HFFc6 (cell line): ENCODE results near the gene SCN1B. TPM values are rescaled to one million over a fixed set of nuclear protein-coding genes. Genes with fewer than 3 reads are reported as not detected.

Experiments
- DNase-seq: peaks from one replicate; pipeline ENCODE4 v3.0.0-alpha.2; 2018
- H3K27ac Mint-ChIP-seq: 2 replicates; pipeline ENCODE4 v1.8.0; 2020; ENCODE audit warnings: mild to moderate bottlenecking, mixed read lengths
- H3K27me3 Mint-ChIP-seq: 2 replicates; pipeline ENCODE4 v1.8.0; 2021; ENCODE audit warnings: mild to moderate bottlenecking, moderate library complexity, mixed read lengths; ENCODE audit not compliant: insufficient read depth
- H3K36me3 Mint-ChIP-seq: 2 replicates; pipeline ENCODE4 v1.8.0; 2021; ENCODE audit warnings: low read depth, mixed read lengths
- H3K4me1 Mint-ChIP-seq: 2 replicates; pipeline ENCODE4 v1.8.0; 2020; ENCODE audit warnings: low read depth, mixed read lengths
- H3K4me3 Mint-ChIP-seq: 2 replicates; pipeline ENCODE4 v1.8.0; 2020; ENCODE audit warnings: mild to moderate bottlenecking, moderate library complexity, mixed read lengths
- H3K9me3 Mint-ChIP-seq: 2 replicates; pipeline ENCODE4 v1.8.0; 2020; ENCODE audit warnings: mild to moderate bottlenecking, mixed read lengths
- total RNA-seq, 6 experiments: library from RNA; stranded (reverse); fragmentation: NEBNext Ultra II Directional; extraction: Animal tissue kit (Norgen Biotek cat#: 25700); gene quantifications; 2 replicates in 1 of 6; 3 replicates in 5 of 6; pipeline ENCODE4 v1.2.3, GENCODE V29; 2021
- TF ChIP-seq, protein P1 (sequence below): fragments of 200-600 bp; sonication (generic); IDR thresholded peaks from 2 replicates; pipeline ENCODE4 v1.5.0; 2021; ENCODE audit warnings: antibody characterized with exemption, mild to moderate bottlenecking

Gene SCN1B
- total RNA-seq, 6 experiments from 2014 or later = 6.8 to 14.2 (median 12.6) TPM

- Mint-ChIP-seq H3K4me1 (no peaks in the 10 kb centered on the region), H3K27ac (no peak overlapping the region), H3K36me3 (no peaks in the 10 kb centered on the region), H3K9me3 (peaks cover 3% of the 10 kb centered on the region; the same call in 1 of the 2 replicates), H3K27me3 (peaks cover 16% of the 10 kb centered on the region), H3K4me3 (no peak overlapping the region)
- TF ChIP-seq, protein P1, sequence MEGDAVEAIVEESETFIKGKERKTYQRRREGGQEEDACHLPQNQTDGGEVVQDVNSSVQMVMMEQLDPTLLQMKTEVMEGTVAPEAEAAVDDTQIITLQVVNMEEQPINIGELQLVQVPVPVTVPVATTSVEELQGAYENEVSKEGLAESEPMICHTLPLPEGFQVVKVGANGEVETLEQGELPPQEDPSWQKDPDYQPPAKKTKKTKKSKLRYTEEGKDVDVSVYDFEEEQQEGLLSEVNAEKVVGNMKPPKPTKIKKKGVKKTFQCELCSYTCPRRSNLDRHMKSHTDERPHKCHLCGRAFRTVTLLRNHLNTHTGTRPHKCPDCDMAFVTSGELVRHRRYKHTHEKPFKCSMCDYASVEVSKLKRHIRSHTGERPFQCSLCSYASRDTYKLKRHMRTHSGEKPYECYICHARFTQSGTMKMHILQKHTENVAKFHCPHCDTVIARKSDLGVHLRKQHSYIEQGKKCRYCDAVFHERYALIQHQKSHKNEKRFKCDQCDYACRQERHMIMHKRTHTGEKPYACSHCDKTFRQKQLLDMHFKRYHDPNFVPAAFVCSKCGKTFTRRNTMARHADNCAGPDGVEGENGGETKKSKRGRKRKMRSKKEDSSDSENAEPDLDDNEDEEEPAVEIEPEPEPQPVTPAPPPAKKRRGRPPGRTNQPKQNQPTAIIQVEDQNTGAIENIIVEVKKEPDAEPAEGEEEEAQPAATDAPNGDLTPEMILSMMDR = no peak
- DNase-seq = no peak
Measured at GRCh38 chr19:35077411-35078223, 47.3 kb downstream of the SCN1B start.

DNA sequence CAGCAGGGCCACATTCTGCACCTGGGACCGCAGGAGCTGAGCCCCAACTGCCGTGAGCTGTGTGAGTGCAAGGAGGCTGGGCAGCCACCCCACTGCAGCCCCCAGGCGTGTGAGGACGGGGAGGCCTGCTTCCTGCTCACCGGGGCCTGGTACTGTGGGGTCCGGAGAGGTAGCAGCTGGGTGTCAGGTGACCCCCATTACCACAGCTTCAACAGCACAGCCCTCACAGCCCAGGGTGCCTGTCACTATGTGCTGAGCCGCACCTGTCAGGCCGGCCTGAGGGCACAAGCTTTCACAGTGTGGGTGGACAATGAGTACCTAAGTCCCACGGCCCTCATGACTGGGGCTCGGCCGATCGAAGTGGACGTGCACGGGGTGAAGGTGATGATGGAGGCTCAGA is 49.6 kb downstream of the SCN1B start:
- Mint-ChIP-seq H3K27ac (no peak overlapping the region), H3K4me3 (no peak overlapping the region), H3K9me3 (peaks cover 4% of the 10 kb centered on the region; the same call in 1 of the 2 replicates), H3K36me3 (no peaks in the 10 kb centered on the region), H3K27me3 (peaks cover 15% of the 10 kb centered on the region), H3K4me1 (no peaks in the 10 kb centered on the region)
- TF ChIP-seq, protein P1 = no peak
- DNase-seq = no peak

DNA sequence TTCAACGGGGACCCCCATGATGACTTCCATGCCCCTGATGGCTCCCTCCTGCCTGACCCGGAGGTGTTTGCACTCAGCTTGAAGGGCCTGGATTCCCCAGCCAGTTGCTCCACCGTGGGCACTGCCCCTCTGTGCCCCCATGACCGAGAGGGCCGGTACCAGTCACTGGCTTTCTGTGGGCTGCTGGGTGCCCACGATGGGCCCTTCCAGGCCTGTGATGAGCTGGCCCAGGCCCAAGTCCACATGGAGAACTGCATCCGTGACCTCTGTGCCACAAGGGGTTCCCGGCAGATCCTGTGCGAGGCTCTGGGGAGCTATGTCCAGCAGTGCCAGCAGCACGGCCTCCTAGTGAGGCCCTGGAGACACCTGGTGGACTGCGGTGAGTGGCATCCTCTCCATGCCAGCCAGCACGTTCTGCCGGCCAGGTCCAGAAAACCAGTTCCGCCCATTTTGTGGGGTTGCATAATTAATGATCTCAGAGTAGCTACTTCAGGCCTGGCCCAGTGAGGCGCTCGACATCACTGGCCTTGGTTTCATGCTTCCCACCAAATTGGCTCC is 50.4 kb downstream of the SCN1B start:
- DNase-seq = no peak
- TF ChIP-seq, protein P1 = no peak
- no peaks in the 10 kb centered on the region for H3K36me3 Mint-ChIP-seq
- H3K27ac Mint-ChIP-seq = no peak overlapping the region
- peaks cover 15% of the 10 kb centered on the region for H3K27me3 Mint-ChIP-seq
- no peaks in the 10 kb centered on the region for H3K4me1 Mint-ChIP-seq
- H3K9me3 Mint-ChIP-seq = peaks cover 4% of the 10 kb centered on the region; the same call in 1 of the 2 replicates
- H3K4me3 Mint-ChIP-seq = no peak overlapping the region

DNA sequence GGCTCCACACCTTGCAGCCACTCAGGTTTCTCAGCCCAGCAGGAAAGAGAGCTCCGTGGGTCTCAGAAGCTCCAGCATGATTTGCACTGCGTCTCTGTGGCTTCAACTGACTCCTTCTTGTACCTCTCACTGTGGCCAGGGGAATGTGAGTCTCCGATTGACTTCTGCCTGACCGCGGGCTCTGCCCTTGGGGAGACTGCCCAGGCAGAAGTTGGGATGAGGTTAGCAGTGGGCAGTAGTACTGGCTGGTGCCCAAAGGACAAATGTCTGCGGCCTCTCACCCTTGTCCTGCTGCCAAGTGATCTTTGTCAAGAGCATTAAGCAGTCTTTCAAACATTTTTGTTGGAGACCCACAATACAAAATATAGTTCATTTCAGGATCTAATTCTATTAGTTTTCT is 50.9 kb downstream of the SCN1B start:
- Mint-ChIP-seq H3K4me1 (no peaks in the 10 kb centered on the region), H3K4me3 (no peak overlapping the region), H3K27ac (no peak overlapping the region), H3K36me3 (no peaks in the 10 kb centered on the region), H3K9me3 (peaks cover 4% of the 10 kb centered on the region; the same call in 1 of the 2 replicates), H3K27me3 (peaks cover 15% of the 10 kb centered on the region)
- no peak for DNase-seq
- TF ChIP-seq, protein P1 = no peak

DNA sequence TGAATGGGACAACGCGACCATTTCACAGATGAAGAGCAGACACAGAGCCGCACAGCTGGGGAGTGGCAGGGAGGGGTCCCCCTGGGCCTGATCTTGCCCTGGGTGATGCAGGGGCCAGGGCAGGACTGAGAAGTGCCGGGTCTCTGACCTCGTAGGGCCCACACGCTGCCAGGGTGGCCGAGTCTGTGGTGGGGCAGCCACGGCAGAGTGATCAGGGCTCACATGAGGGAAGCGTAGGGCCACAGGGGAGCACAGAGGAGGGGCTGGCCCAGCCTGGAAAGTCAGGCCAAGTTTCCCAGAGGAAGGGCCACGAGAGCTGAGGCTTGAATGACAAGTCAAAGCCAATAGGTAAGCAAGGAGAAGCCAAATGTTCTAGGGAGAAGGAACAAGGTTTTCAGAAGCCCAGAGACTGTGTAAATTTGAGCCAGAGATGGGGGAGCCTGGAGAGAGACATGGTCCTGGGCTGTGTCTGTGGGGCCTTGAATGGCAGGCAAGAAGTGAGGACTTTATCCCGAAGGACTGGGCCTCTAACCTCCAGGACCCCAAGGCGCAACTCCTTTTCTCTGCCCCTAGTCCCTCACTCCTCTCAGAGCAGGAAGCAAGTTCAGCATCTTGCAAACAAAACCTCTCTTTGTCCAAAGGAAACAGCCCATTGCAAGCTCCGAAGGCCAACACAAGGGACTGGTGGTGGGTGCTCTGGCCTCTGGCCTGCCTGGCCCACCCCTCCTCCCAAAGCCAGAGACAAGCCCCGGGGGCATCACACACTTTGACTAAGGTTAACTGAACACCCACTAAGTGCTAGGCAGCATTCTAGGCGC is 53.6 kb downstream of the SCN1B start:
- DNase-seq = no peak
- H3K9me3 Mint-ChIP-seq = peaks cover 4% of the 10 kb centered on the region; the same call in 1 of the 2 replicates

More for the DNA sequence above, 53.6 kb downstream of the SCN1B start:
- TF ChIP-seq, protein P1 = no peak
- H3K27me3 Mint-ChIP-seq = peaks cover 1% of the 10 kb centered on the region
- peaks cover 11% of the 10 kb centered on the region for H3K4me1 Mint-ChIP-seq
- no peak overlapping the region for H3K4me3 Mint-ChIP-seq
- H3K27ac Mint-ChIP-seq = no peak overlapping the region
- H3K36me3 Mint-ChIP-seq = no peaks in the 10 kb centered on the region
